CD4-positive, alpha-beta T cell treated with Interleukin-21 for 1 hour (primary cell): Measurements from ENCODE around the gene ZBTB7C.

Experiments
- DNase-seq: peaks from one replicate; pipeline ENCODE4 v3.0.0-alpha.2; 2020

Gene ZBTB7C

GRCh38 chr18:48206887-48207286 is 202.3 kb downstream of the ZBTB7C start:
- DNase-seq: no peak

DNA sequence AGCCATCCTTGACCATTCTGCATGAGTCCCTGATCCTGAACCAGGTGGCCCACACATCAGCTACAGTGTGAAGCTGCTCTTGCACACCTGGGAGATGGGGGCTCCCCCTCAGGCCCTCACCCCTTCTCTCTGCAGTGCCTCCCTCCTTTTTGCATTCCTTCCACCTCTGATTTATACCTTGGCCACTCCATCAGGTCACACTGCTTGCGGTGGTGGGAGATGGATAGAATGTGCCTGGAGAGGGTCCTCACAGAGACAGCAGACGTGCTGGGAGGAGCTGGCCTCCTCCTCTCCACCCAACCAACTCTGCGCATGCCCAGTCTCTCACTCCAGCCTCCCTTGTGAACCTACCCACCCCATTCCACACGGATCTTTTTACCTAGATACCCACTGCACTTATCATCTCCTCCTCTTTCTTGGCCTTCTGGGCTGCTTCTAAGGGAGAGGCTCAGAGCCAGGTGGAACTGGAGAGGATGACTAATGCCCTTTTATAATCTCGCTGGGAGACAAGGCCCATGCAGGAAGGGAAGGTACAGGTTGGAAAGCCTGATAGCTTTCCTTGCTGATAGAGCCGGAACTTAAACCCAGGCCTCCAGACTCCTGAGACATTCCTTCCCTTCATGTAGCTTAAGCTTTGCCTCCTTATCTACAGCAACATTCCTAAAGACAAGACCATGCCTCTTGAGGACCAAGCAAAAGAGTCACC is 205.1 kb downstream of the ZBTB7C start:
- no peak for DNase-seq

DNA sequence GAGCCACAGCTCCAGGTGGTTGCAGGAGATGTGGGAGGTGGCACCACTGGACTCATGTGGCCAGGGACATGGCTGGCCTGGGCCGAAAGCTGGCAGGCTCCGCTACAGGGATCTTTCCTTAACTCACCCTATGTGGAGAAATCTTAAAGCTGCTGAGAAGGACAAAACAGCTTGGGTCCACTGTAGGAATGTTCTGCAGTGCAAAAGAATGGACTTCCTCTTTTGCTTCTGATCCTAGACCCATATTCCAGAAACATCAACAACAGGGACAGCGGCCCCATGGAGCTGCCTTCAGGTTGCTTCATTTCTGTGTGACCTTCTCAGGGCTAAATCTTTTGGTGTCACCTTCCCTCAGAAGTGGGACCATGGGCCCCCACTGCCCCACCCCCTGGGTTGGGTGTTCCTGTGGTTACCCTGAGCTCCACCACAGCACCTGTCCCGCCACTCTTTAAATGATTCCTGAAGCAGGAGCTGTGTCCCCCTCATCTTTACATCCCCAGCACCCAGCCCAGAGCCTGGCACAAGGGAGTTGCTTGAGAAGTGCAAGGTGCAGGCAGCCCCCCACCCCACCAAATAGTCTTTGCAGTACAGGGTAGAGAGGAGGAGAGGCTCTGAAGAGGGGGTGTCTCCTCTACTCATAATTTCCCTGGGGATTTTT is 205.8 kb downstream of the ZBTB7C start:
- DNase-seq: no peak

- no peak for DNase-seq
Measured at GRCh38 chr18:48202350-48203260, 206.6 kb downstream of the ZBTB7C start.

DNA sequence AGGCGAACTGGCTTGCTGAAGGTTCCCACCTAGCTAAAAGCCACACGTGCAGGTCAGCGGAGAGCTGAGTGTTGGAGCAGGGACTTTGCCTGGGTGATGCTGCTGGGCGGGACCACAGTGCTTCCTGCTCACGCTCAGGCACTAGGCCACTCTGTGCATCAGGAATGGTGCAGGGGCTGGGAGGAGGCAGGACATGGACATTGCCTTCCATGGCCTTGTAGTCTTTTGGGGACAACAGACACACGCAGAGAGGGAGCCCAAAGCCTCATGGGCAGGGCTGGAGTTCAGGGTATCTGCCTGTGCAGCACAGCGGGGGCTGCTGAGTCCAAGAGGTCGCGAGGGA is 207.2 kb downstream of the ZBTB7C start:
- DNase-seq: no peak

DNA sequence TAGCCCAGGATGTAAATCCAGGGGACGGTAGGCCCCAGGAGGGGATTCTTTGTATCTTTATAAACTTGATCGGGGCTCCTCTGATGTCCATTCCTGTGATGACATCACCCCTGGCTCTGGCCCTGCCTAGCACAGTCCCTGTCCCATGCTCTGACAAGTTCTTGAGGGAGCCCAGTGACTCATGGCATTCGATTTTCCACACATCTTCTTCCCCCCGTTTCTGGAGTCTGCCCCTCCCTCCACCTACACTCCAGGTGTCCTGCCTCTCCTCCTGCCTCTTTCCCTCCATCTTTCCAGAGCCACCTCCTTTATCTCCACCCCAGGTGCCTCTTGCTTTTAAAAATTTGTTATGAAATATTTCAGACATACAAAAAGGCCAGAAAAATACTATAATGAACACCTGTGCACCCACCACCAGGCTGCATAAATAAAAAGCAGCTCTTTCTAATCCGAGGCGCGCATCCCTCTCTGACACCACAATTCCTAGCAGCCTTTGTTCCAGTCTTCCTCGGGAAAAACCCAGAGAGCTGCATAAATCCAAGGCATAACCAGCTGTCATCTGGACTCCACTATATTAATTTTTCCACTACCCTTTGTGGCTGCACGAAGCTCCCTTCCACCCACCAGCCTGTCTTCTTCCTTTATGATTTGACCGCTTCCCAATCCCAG is 207.7 kb downstream of the ZBTB7C start:
- no peak for DNase-seq

DNA sequence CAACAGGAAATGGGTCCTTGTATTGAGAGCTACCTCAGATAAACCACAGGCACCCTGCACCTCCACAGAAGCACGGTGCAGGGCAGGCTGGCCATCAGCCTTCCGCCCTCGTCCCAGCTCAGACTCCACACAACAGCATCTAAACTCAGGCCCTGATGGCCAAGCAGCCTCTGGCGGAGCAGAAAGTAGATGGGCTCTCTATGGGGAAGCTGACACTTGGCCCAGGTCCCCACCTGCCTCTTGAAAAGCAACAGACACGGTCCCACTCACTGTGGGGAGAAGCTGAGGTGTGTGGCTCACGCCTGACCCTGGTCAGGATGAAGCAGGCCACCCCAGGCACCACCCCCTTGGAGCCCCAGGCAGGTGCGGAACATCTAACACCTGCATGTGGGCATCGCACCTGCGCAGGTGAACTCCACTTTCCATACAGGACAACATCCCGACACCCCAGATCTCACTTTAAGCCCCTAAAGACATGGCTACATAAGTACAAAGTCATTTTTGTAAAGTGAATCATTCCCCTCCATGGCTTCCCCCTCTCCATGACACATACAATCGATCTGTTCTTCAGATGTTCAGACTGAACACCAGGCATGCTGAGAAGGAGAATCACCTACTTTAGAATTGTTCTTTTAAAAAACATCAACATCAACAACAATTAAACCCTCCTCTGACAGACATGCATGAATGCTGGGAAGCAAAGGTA is 208.4 kb downstream of the ZBTB7C start:
- no peak for DNase-seq

DNA sequence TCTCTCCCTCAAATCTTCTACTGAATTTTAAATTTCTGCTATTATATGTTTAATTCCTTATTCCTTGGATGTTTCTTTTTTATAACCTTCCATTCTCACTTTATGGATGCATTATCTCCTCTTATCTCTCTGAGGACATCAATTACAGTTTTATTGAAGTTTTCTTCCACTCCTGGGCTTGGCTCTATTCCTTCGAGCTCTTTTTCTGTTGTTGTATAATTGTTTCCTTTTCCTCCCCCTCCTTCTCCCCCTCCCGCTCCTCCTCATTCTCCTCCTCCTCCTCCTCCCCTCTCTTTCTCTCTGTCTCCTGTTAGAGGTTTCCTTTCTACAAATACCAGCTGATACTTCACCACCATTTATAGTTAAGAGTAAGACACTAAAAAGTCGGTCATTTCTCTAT is 209.8 kb downstream of the ZBTB7C start:
- DNase-seq: no peak

- DNase-seq: no peak
Measured at GRCh38 chr18:48197819-48198218, 211.4 kb downstream of the ZBTB7C start.

- no peak for DNase-seq
Measured at GRCh38 chr18:48195787-48196186, 213.4 kb downstream of the ZBTB7C start.

DNA sequence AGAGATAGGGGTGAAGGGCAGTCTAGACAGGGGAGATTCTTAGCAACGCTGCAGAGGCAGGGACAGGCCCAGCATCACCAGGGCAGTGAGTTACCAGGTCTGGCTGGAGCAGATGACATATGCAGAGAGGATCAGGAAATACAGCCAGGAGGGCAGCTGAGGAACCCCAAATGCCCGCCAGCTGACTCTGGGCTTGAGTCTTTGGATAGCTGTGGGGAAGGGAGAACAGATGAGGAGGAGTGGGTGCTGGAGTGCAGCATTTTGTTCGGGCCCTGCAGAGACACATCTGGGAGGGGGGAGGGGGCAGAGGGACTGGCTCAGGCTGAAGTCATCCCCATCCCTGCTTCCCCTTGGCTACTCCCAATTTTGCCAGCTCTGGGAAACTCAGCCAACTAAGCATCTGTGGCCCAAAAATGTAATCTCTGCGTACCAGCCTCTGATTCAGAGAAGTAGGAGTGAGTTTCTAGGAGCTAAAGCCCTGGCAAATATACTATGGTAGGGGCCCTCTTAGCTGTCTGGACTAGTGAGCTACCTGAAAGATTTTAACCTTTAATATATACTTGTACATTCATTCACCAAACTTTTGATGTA is 214.5 kb downstream of the ZBTB7C start:
- no peak for DNase-seq

DNA sequence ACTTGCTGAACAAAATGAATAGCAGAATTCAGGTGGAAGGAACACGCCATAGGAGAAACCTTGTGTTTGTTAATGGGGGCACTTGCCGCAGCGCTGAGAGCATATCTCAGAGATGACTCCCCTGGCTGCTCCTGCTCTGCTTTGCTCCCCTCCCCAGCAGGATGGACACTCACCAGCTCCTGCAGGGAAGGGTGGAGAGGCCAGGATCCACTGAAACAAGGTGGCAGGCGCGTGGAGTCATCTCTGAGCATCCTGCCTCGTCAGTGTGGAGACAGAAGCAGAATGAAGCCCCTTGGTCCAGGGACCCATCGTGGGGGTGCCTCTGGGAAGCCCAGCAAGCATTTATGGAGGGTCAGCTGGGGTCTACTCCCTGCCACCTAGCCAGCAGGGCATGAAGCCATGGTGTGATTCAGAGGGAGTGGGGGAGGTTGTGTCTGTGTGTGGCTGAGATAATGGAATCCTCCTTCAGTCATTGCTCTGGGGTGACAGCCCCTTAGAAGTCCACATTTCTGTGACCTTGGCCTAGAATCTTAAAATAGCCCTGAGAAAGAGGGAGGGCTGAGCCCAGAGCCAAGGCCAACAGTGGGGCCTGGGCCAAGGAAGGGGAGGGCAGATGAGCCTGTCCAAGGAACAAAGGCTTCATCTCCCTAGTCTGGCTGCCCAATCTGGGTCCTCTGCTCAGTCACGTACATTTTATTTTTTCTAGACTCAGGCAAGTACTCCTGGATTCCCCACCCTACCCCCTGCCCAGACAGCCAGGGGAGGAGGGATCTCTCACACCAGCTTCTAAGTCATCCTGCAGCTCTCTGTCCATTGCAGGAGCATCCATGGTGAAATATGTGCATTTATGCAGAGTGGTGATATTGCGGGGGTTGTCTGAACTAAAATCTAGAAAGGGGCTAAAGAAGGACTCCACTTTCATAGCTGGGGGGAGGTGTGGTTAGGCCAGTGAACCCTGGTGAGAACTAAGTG is 215.4 kb downstream of the ZBTB7C start:
- no peak for DNase-seq

DNA sequence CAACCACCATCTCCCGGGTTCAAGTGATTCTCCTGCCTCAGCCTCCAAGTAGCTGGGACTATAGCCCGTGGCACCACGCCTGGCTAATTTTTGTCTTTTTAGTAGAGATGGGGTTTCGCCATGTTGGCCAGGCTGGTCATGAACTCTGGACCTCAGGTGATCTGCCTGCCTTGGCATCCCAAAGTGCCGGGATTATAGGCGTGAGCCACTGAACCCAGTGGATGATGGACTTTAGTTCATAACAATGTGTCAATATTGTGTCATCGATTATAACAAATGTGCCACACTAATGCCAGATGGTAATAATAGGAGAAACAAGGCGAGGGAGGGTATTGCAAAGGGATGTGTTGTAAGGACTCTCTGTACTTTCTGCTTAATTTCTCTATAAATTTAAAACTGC is 216.6 kb downstream of the ZBTB7C start:
- DNase-seq: no peak

DNA sequence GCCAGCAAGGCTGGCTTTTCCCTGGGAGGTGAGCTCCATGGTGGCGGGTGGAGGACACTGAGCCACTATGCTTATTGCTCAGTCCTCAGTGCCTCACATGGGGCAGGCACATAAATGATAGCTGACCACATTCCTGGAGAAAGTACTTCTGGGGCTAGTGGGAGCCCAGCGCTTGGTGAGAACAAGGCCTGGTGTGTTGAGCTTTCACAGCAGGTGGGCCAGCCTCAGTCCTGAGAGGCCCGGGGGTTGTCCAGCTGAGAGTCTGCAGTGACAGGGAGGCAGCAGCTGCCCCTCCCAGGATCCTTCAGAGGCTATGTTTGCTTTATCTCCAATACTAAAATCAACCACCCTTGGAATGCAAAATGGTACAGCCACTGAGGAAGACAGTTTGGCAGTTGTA is 217.7 kb downstream of the ZBTB7C start:
- DNase-seq: no peak

- no peak for DNase-seq
Measured at GRCh38 chr18:48190994-48191393, 218.2 kb downstream of the ZBTB7C start.

DNA sequence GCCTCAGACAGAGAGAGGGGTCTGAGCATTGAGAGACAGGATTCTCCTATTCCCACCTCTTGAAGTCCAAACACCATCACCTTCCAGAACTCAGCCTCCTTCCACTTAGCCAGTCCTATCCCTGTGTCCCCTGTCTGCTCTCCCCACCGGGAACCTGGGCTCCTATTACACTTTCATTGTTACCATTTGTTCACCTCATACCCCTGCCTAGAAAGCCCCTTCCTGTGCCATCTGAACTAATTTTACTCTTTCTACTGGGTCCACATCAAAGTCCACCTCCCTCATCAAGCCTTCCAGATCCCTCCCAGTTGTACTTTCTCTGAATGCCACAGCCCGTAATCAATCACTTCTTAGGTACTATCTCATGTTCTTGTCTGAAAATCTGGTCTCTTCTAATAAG is 220.6 kb downstream of the ZBTB7C start:
- no peak for DNase-seq

GRCh38 chr18:48186861-48187260 is 222.3 kb downstream of the ZBTB7C start:
- no peak for DNase-seq

GRCh38 chr18:48186131-48186766 is 222.9 kb downstream of the ZBTB7C start:
- no peak for DNase-seq

DNA sequence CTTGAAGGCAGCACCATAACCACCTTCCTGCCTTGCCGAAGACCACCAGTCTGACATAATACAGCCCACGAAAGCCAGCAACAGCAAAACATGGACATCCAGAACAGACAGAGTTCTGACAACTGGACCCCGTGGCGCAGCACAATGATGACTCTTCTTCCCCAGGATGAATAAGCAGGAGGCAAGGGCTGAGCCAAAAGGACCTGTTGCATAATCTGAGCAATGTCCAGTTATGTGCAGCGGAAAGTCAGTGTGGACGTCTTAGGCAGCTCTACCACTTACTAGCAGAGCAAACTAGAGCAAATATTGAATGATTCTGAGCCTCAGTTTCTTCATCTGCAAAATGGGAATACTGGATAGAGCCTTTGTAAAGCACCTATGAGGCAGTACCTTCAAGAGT is 225.1 kb downstream of the ZBTB7C start:
- no peak for DNase-seq

- no peak for DNase-seq
Measured at GRCh38 chr18:48183613-48184012, 225.6 kb downstream of the ZBTB7C start.

DNA sequence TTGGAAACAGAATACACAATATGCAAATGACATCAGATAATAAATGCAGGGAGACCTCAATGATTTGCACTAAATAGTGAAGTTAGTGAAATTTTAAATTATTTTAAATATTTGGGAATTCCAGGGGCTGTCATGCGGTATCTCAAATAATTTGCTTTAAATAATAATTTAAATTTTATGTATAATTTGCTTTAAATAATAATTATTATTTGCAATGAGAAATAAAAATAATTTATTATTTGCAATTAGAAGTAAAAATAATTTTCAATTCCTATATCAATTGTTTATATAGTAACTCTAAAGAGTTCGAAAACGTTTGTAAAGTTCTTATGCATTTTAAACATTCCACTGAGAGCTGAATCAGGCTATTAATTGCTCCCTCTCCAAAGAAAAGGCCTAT is 226.4 kb downstream of the ZBTB7C start:
- no peak for DNase-seq
